GM21367 (cell line): Measurements from ENCODE around the gene KLK11.

Source experiments
- ATAC-seq: cut with Tn5 transposase; IDR thresholded peaks from one replicate; pipeline ENCODE4 v1.9.1; 2021; ENCODE audit not compliant: unreplicated experiment

The KLK11 gene

DNA sequence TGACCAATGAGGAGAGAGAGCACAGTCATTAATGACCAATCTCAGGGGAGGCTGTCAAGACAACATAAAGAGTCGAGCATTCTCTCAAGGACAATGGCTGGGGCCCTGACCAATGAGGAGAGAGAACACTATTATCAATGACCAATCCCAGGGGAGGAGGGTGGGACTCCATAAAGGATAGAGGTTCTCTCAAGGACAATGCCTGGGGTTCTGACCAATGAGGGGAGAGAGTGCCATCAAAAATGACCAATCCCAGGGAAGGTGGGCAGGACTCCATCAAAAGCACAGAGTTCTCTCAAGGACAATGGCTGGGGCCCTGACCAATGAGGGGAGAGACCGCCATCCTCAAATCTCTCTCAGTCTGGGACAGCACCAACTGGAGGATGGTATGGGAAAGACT is 3.3 kb upstream of the KLK11 start:
- no peak for ATAC-seq

DNA sequence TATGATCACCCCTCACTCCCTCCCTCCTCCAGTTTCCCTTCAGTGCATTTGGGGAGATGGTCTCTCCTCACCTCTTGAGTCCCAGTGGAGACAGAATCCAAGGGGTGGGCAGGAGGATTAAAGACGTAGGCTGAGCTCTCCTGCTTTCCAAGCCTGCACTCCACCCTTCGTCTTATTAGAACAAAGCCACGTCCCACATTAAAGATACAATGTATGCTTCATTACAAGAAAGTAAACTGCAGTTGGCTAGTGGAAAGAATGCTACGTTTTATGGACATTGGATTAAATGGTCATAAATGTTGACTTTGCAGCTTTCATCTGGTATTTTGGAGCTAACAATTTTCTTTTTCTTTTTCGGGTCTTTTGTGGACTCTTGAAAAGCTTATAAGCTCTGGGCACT is 1.5 kb upstream of the KLK11 start:
- ATAC-seq = no peak

DNA sequence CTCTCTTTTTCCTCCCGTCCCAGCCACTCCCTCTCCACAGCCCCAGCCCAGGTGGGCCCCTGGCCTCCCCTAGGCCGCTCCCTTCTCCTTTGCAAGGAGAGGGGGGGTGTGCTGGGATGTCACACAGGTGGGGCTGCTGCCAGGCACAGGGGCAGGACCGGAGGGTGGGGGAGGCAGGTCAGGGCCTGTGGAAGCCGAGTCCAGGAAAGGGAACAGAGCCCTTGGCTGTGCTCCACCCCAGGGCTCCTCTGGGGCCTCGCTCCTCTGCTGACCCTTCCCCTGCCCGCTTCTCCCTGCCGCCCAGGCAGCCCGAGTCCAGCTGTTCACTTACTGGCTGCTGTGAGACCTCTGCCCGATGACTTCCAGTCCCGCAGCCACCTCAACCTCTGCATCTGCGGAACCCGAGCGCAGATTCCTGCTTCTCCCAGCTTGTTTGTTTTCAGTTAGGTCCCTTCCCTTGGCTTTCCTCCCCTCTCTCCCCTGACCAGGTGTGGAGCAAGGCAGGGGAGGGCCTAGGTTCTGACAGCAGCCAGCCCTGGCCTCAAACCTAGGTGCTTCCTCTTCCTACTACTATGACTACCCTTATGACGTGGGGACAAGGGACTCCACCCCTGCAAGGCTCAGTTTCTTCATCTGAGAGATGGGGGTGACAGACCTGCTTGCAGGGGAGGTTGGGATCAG is 850 bp upstream of the KLK11 start:
- ATAC-seq = no peak

GRCh38 chr19:51025809-51026553 is 435 bp downstream of the KLK11 start:
- no peak for ATAC-seq

- ATAC-seq = no peak
Observed at GRCh38 chr19:51025401-51025800, 1.0 kb downstream of the KLK11 start.

DNA sequence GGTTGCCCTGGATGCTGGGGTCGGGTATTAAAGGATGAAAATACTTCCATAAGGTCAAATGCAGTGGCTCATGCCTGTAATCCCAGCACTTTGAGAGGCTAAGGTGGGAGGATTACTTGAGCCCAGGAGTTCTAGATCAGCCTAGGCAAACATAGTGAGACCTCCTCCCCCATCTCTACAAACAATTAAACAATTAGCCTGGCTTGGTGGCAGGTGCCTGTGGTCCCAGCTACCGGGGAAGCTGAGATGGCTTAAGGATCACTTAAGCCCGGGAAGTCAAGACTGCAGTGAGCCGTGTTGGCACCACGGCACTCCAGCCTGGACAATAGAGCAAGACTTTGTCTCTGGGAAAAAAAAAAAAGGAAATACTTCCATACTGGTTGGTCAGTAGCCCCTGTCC is 1.5 kb downstream of the KLK11 start:
- ATAC-seq = no peak

- ATAC-seq = no peak
Observed at GRCh38 chr19:51023946-51024345, 2.5 kb downstream of the KLK11 start.

DNA sequence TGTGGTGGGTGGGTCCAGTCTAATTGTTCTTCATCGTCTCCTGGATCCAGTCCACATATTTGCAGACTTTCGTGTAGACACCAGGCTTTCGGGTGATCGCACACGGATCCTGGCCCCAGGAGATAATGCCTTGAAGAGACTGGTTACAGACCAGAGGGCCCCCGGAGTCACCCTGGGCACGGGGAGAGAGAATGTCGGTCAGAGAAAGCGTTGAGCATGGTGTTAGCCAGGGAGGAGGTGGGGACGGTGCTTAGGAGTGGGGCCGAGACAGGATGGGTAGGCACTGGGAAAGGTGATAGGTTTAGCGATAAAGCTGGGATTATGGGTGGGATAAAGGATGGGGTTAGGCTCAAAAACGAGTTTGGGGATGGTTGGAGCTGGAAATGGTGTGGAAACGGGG is 3.9 kb downstream of the KLK11 start:
- ATAC-seq = no peak

DNA sequence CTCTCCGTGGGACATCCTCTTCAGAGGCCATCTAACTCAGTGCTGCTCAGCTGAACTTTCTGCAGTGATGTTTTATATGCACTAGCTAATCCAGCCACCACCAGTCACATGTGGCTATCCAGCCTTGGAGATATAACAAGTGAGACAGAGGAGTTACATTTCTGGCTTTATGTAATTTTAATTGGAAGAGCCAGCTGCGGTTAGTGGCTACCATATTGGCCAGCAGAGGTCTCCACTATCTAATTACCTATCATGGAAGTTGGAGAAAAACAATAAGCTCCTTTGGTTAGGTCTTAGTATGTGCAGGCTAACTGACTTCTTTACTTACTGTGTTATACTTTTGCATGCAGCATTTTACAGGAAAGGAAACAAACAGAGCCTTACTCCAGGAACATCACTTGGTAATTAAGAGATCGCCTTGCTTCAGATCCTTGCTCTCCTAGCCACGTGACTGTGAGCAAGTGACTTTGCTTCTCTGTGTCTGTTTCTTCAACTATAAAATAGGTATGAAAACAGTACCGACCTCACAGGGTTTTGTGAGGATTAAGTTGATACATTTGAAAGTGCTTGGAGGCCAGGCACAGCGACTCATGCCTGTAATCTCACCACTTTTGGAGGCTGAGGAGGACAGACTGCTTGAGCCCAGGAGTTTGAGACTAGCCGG is 5.3 kb downstream of the KLK11 start:
- ATAC-seq = no peak

DNA sequence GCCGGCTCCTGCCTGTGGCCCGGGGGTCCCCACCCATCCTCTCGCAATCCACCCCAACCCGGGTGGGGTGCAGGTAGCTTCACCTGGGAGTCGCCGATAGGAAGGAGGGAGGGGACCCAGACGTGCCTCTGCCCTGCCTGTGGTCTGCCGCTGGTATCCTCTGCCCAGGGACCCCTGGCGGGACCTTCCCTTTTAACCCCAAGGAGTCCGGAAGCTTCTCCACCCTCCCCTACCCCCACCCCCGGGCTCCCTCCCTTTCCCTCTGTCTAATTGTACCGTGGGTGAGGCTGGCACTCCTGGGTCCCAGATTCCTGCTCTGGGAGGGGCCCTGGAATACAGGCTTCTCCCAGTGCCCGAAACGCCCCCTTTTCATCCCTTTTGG is 6.9 kb downstream of the KLK11 start, which contains the start of gene KLK10:
TSS of gene KLK10 (minus strand) at position 166 of the 382 bp plus-strand sequence. CDS start 579 bp downstream, outside the sequence.
- no peak for ATAC-seq

DNA sequence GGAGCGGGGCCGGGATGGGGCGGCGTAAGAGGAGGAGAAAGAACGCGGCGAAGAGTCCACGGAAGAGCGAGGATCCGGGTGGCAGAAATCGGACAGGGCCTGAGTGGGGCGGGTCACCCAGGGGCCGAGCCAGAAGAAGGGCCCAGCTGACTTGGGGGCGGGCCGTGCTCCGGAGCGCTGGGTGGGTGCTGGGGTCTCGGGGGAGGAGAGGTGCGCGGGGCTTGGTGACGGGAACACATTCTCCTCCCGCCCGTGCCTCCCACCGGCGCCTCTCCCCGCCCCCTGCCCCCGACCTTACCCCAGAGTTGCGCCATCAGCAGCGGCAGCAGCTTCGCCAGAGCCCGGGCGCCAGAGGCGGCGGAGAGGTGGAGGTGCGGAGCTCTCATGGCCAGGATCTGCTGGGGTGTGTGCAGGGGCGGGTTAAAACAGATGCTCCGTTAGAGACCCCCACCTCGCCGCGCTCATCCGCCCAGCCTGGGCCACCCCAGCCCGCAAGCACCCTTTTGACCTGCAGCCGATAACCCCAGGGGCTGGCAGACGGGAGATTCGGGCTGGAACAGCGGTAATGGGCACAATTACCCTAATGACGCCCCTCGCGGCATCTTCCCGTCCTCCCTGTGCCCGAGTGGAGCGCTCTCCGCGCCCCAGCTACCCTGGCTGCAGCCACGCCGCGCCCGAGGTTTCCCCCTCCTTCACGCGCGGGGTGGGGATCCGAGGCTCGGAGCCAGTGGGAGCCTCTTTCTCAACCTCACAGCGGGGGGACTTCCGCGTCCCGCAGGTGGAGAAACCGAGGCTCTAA is 7.5 kb downstream of the KLK11 start:
- ATAC-seq = no peak

DNA sequence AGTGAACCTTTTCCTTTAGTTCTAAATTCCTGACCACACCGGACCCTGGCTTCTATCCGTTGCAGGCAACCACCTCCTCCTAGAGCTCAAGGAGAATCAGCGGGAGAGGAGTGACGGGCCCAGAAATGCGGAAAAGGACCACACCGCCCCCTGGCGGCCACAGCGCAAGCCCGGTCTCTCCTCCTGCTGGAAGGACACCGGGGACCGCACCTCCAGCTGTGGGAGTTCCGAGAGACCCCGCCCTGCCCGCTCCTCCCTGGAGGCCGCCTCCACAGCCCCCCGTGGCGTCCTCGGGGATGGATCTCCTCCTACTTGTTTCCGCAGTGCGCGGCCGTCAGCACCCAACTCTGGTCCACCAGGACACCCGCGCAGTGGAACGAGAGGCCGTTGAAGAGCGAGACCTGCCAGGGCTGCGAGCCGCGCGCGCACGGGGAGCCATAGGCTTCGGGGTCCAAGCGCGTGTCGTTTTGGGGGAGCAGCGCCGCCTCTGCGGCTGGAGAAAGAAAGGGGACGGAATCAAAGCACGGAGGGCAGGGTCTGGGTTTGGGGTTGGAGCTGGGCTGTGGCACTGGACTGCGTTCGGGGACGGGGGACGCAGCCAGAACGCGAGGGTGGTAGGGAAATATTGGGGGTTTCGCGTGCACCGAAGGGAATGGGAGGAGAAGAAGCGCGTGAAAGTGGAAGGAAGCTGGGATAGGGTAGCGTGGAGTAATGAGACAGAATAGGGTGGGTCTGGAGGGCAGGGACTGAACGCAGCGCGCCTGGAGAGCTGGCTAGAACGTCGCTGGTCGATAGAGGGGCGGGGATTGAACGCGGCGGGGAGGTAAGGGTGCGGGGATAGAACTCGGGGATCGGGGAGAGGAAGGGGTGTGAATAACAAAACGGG is 9.4 kb downstream of the KLK11 start:
- ATAC-seq = no peak

GRCh38 chr19:51015691-51016267 is 10.6 kb downstream of the KLK11 start:
- no peak for ATAC-seq

- no peak for ATAC-seq
Observed at GRCh38 chr19:51014242-51014641, 12.2 kb downstream of the KLK11 start.

DNA sequence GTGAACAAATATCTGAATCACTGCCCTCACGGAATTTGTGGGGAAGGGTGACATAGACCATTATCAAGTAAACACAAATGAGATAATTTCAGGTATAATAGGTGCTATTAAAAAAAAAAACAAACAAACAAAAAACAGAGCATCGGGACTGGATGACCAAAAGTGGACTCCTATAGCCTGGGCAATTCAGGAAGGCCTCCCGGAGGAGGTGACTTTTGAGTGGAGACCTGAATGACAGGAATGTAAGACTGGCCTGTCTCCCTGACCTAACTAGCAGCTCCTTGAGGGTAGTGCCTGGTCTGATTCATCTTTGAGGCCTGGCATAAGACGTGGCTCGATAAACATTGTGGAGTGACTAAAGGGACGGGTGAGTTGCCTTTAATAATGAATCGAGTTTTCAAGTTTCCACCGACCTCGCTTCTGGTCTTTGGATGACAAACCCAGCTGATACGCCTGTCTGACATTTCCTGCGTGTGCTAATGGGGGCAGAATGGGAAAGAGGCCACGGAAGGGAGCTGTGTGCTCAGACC is 13.7 kb downstream of the KLK11 start:
- no peak for ATAC-seq

- no peak for ATAC-seq
Observed at GRCh38 chr19:51010066-51010795, 16.2 kb downstream of the KLK11 start.

GRCh38 chr19:51009061-51009891 is 17.1 kb downstream of the KLK11 start:
- ATAC-seq = no peak

- no peak for ATAC-seq
Observed at GRCh38 chr19:51007488-51007887, 18.9 kb downstream of the KLK11 start.
